ENCODE results near the gene GCNA.

GRCh38 chrX:71558920-71559319 is 19.3 kb upstream of the GCNA start:
- no peak for TF ChIP-seq CTCF (IDR thresholded peaks at IDR 0.05)
- TF ChIP-seq POLR2A (IDR thresholded peaks at IDR 0.05) = no peak
- no peak for TF ChIP-seq EP300 (IDR thresholded peaks at IDR 0.05)
